NCI-H82 (cell line): ENCODE results near the gene DYNC2H1.
"Not testable (repeated sequence)": the region's sequence is repeated elsewhere in the genome, so short reads cannot be mapped to it uniquely, and the experiment has no call there.

ENCODE experiments used
- DNase-seq: peaks from one replicate; lab custom pipeline; 2025; lab: John Stamatoyannopoulos, UW

DYNC2H1 gene

DNA sequence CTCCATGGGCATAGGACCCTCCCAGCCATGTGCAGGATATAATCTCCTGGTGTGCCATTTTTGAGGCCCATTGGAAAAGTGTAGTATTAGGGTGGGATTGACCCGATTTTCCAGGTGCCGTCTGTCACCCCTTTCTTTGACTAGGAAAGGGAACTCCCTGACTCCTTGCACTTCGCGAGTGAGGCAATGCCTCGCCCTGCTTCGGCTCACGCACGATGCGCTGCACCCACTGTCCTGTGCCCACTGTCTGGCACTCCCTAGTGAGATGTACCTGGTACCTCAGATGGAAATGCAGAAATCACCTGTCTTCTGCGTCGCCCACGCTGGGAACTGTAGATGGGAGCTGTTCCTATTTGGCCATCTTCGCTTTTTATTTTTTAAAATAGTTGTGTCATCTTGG, 32.8 kb downstream of the DYNC2H1 start:
- DNase-seq: not testable (repeated sequence)

DNA sequence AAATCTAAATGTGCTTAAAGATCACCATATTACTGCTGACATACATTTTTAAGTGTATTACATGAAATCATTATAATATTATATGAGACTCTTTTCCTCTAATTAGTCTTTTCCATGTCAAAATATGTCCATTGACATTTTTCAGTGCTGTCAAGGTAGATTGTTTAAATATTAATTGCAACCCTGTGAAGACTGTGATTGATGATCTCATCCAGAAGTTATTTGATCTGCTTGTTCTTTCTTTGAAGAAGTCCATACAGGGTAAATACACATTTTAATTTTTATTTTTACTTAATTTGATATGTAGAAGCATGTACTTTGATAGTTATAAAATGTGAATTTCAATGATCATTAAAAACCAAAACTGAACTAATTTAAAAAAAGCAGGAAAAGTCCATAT, 38.4 kb downstream of the DYNC2H1 start:
- DNase-seq: no peak

DNA sequence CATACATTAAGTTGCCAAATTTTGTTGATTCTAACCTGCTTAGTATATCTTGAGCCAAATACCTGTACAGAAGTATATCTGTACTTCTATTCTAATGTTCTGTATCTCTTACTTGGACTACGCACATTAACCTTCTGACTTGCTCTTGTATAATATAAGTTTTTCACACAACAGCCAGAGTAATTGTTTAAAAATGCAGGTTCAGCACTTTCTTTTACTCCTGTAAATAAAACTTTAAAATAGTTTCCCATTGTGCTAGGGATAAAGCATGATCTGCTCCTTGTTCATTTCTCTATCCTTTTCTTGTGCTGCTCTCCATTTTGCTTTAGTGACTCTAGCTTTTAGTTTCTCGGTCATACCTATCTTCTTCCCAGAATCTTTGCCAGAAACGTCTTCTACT, 48.3 kb downstream of the DYNC2H1 start:
- no peak for DNase-seq

DNA sequence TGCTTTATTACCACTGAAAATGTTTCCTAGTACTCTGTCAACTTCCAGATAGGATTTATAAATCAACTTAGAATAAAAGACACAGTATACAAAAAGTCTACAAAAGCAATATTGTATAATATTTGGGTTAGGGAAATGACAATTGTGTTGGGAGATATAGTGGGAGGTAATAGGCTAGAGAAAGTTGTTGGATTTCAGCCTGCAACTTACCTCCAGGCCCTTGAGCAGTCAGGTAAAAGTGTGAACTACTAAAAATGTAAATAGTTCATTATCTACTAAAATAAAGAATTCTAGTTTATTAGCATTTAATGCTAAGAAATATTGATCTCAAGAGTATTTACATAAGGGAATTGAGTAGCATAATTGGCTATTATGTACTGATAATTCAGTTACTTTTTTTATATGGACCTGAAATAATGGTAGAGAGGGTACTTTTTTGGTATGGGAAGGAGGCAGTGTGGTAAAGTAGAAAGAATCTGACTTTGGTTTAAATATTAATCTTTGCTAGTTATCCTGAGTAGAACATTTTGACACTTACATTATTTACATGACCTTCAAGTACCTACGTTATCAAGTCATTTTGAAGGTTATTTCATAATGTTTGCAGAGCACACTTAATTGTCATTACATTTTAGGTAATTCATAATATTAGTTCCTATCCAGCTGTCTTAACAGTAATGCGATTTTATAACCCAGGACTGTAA, 55.0 kb downstream of the DYNC2H1 start:
- DNase-seq: no peak

DNA sequence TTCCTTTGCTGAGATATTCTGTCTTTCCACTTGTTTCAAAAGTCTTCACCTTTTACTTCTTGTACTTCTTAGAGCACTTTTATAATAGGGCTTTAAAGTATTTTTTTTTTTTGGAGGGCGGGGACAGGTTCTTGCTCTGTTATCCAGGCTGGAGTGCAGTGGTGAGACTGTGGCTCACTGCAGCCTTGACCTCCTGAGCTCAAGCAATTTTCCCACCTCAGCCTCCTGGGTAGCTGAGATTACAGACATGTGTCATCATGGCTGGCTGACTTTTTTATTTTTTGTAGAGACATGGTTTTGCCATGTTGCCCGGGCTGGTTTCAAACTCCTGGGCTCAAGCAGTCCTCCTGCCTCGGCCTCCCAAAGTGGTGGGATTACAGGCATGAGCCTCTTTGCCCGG, 57.9 kb downstream of the DYNC2H1 start:
- no peak for DNase-seq

DNA sequence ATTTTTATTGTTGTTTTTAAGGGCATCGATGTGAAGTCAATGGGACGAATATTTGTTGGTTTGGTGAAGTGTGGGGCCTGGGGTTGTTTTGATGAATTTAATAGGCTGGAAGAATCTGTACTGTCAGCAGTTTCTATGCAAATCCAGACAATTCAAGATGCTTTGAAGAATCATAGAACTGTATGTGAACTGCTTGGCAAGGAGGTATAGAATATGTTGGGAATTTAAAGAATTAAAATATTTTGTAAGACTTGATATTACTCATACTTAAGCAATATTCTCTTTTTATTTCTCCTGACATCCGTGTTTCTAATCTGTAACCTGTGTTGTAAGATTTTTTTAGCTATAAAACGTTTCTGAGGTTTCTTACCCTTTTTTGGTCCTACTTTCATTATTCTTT, 61.6 kb downstream of the DYNC2H1 start:
- no peak for DNase-seq

DNA sequence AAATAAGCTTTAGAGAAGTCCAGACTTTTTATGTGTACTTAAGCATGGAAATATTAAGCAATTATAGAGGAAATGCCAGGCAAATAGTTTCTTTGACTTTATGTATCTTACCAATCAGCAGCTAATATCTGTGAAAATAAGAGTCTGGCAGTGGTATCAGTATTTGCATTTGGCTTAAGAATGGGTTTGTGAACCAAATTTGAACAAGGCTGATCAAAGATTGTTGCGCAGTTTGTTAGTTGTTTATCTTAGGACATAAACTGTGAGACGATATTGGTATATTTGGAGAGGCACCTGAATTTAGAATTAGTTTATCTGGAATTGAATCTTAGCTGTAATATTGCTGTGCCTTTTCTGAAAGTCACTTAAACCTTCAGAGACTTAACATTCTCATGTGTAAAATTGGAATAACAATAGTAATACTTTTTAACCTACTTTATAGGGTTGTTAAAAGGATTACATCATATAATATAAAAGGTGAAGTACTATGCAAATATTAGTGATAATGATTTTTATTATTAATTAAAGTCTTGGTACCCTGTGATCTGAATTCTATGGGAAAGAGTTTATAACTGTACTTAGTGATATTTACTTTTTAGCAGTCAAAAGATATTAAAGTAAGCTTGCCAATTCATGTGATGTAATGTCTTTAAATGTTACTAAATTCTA, 66.4 kb downstream of the DYNC2H1 start:
- DNase-seq: no peak

DNA sequence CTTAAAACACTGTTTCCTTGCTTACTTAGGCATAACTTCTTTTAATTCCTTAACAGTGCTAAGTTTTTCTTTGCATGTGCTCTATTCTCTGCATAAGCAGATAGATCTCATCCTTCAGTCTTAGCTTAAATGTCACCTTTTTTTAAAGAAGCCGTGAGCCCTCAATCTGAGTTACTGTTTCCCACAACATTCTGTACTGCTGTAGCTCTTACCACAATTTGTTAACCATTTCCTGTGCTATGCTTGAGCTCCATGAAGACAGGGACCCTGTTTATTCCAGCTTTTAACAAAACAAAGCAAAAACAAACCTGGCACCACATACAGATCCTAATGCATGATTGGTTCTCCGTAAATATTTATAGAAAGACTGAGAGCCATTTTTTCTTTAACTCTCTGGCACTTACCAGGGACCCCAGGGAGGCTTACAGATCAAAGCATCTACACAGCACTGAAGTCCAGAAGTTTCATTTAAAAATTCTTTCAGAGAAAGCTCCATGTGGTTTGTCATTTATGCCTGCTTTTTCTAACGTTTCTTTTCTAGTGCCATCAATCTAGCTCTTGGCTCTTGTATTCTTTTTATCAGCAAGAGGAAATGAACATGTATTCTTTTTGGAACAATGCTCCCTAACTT, 74.9 kb downstream of the DYNC2H1 start:
- DNase-seq: no peak

DNA sequence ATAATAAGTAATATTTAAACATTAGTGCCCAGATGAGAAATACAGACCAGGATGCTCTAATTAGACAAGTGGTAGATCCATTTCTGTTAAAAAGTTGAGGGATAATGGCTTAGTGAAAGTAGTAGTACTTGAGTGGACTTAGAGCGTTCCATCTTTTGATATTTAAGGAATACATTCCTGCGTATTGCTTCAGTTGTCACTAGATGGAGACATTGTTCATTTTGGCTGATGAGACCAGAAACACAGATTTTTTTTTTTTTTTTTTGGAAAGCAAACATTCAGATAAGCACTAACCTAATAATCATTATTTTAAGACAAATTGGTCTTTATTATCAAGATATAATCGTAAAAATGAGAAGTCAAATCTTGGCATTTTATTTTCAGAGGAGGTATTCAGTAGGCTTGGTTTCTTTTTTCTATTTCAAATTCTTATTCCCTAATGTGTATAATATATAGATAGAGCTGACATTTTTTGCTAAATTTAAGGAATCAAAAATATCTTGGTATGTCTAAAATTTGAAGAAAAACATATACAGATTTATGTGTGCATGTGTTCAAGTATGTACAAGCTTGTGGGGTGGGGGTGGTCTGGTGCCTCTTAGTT, 92.9 kb downstream of the DYNC2H1 start:
- DNase-seq: peak; percentile 33

DNA sequence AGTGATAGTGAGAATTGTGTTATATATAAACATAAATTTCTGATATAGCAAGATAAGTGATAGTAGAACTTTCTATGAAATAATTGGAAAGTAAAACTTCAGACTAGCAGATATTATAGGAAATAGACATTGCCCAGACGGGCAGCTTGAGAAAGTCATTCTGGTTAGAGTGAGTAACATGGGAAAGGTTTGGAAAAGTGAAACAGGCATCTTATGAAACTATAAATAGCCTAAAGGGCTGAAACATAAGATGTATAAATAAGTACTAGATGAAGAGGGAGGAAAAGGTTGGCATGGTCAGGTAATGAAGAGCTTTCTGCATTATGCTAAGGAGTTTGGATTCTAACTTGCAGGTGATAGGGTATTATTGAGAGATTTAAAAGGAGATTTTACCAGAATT, 101.3 kb downstream of the DYNC2H1 start:
- no peak for DNase-seq

DNA sequence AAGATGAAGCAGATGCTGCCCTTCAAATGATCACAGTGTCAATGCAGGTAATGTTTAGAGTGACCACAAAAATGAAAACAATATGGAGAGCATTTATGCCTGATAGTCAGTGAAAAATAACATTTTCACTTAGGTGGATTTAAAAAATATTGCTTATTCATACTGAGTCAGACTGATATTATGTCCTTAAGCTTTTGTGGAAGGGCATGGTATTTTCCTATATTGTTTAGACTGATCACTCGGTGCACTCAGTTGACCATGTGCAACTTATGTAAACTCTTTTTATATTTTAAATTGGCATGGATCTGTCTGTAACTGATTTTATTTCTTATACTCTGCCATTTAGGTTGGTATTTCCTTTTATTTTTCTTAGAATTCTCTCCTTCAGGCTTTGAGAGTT, 106.6 kb downstream of the DYNC2H1 start:
- DNase-seq: no peak

DNA sequence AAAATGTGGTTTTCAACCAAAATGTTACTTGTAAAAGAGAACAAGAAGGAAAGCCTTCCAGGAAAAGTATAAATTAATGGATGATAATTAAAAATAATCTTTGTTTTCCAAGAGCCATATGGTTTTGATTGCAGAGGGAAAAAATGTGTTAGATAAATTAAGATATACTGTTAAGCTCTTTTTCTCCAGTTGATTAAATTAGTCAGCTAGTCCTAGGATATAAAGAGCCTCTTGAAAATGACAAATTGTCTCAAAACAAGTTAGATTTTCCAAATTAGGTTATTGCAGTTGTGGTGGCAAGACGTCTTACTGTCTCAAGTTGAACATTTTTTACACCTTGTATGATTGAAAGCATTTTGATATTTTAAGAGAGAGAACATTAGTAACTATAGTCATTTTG, 110.9 kb downstream of the DYNC2H1 start:
- DNase-seq: no peak

DNA sequence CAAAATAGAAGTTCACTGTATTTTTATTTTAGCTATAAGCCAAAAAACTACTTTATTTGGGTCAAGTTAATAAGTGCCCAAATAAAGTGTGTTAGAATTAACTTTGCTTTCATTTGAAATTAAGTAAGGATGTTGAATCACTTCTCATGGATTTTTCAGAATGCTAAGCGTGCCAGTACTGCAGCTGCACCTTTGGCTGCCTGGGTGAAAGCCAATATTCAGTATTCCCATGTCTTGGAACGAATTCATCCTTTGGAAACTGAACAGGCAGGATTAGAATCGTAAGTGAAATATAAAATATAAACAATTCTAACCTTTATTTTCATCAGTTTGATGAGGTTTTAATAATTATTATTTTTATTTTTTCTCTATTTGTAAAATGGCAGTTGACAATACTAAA, 113.6 kb downstream of the DYNC2H1 start:
- DNase-seq: no peak

DNA sequence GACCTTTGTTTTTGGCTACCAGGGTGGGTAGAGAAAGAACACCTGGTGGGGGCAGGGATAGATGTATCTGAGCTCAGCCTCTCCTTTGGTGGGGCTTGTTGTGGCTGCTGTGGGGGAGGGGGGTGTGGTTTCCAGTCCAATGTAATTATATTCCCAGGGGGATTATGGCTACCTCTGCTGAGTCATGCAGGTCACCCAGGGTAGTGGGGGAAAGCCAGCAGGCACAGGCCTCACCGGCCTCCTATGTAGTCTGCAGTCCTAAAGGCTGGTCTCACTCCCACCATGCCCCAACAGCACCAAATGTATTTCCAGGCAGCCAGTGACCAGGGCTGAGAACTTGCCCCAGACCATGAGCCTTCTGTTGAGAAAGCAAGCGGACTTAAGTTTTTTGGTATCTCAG, 119.6 kb downstream of the DYNC2H1 start:
- peak; percentile 59 for DNase-seq

DNA sequence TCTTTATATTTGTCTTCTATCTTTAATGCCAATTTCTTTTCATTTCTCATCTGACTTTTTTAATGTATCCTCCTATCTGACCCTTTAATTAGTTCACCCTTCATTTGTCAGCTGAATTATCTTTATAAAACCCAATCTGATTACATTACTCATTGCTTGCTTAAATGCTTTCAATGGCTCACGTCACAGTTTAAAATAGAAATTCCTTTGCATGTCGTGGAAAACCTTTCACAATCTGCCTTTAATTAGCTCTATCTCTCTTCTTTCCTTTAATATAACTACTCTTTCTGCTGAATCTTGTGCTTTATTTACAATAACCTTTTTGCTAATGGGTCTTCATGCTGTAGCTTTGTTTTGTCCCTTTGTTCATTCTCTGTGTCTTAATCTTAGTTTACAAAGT, 125.7 kb downstream of the DYNC2H1 start:
- DNase-seq: no peak

DNA sequence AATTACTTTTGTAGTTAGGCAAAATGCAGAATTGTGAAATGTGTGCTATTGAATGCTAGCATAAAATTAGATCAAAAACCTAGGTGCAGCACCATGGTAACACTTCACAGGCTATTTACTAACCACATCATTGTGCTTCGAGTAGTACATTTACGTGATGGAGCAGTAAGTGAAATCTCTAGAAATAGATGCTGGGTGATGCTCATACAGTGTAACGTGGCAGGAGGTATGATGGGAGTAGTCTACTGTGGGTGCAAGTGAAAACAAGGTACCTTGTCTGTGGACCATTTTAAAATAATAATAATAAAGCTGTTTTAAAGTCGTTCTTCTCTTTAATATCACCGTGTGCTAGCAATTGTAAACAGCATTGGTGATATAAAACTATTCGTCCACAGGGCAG, 132.3 kb downstream of the DYNC2H1 start:
- DNase-seq: no peak

DNA sequence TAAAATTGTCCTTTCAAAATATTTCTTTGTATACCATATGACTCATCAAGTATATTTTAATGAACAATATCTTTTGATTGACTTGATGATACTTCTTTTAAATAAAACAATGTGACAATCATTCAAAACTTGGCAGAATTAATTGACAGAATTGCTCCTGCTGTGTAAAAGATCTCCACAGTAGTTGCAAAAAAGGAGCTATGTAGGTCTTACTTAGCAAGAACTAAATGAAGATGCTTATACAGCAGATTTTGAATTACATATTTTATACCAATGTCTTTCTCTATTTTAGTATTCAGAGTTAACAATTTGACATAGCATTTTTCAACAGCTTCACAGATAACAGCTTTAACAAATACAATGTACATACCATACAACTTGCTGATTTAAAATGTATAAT, 144.9 kb downstream of the DYNC2H1 start:
- no peak for DNase-seq

DNA sequence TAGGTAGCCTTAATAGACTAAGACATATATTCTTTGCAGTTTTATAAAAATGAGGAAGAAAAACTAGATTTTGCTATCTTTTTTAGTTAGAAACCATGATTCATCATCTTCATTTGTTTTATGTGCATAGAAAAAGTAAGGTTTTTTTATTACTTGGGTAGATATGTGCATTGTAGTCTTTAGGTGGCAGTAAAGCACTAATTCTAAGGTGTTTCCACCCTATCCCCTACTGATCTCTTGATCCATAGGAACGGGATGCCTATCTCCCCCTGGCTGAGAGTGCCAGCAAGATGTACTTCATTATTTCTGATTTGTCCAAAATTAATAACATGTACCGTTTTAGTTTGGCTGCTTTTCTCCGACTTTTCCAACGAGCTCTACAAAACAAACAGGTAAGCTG, 148.1 kb downstream of the DYNC2H1 start:
- peak; percentile 59 for DNase-seq

DNA sequence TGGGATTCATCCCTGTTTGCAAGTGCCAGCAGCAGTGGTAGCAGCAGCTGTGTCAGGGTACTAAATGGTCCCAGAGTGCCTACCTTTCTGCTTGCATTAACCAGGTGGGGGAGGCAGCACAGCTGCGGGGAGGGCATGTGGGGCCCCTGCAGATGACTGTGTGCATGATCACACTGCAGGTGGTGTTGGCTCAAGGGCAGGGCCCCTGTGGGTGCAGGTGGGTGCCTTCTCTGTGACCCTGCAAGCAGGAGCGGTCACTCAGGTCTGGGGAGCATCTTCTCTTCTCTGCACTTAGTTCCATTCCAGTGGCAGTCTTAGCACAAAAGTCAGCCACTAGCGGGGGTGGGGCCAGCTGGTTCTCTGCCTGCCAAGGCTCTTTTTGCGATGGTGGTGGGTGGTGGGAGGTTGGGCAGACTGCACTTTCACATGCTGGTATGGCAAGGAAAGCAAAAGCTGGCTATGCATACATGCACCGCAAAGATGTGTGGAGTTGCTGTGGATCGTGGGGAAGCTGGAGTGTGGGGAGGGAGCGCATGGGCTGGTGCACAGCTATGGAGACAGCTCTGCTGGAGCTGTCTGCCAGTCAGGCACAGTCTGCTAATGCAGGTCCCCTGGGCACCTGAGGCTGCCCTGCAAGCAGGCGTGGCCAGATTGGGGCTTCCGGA, 157.1 kb downstream of the DYNC2H1 start:
- no peak for DNase-seq

DNA sequence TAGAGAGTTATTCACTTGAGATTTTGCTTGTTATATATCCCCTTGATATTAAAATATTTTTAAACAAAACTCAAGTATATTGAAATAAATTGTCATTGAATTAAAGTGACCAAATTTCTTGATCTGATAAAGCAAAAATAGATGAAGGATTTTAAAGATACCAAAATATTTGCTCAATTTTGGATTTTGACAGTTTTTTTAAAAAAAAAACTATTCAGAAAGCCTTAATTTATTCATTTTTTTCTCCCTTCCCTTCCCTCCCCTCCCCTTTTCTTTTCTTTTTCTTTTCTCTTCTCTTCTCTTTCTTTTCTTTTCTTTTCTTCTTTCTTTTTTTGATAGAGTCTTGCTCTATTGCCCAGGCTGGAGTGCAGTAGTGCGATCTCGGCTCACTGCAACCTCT, 163.7 kb downstream of the DYNC2H1 start:
- DNase-seq: no peak

DNA sequence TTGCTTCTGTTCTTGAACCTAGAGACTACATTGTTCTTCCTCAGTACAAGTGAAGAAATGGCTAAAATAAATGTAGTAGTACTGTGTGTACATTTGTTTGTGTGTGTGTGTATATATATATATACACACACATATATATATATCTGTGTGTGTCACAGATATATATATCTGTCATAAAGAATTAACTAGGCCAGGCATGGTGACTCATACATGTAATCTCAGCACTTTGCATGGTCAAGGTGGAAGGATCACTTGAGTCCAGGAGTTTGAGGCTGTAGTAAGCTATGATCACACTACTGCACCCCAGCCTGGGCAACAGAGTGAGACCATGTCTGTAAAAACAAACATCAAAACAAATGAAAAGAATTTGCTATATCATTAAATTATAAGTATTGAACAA, 164.8 kb downstream of the DYNC2H1 start:
- no peak for DNase-seq

DNA sequence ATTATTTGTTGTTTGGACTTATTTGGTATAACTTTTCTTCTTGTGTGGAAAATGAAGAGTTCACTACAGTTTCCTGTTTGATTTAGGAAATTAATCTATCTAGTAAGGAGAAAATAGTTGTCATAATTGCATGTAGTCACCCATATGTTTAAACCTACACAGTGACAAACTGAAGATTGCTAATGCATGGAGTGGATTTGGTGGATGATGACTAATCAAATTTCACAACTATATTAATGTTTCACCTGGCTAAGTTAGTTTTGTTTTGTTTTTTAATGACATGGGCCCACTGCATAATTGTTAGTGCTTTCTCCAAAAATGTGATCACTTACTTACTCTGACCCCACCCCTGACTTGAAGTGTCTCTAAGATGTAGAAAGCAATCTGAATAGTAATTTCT, 170.6 kb downstream of the DYNC2H1 start:
- DNase-seq: no peak

DNA sequence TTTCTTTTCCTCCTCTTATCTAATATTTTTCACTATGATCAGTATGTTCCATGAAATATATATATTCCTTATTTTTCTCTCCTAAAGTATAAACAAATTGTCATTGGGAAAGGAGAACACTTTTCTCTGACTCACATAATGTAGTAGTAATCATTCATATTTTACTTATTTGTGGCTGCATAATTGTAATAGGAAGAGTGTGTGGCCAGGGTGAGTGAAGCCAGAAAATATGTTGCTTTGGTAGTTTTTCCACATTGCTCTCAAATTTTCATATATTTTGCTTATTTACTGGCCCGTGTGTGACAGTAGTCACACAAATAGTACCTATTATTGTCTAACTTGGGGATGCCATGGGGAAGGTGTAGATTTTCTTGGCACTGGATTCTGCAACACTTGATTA, 172.1 kb downstream of the DYNC2H1 start:
- no peak for DNase-seq
